PFSK-1 (cell line): ENCODE results near the gene TGFB1I1.

Source experiments
- FOXP2 ChIP-seq: optimal IDR thresholded peaks from 2 replicates; pipeline ENCODE3; 2011; ENCODE audit warnings: borderline replicate concordance, control low read depth, inconsistent platforms; ENCODE audit not compliant: insufficient read depth; ENCODE audit errors: extremely low read length, extremely low read depth
- POLR2AphosphoS5 ChIP-seq: IDR thresholded peaks from 2 replicates; pipeline ENCODE4 v1.6.1; 2012; ENCODE audit warnings: low read depth, mild to moderate bottlenecking, control low read depth, low read length, moderate library complexity
- REST ChIP-seq, 2 experiments: IDR thresholded peaks; 2 replicates each; pipeline versions ENCODE4 v1.6.1 to v1.8.0; 2011 to 2012; ENCODE audit warnings: low read depth in 2 of 2, low read length in 2 of 2, control low read depth in 1 of 2, inconsistent platforms in 1 of 2, mild to moderate bottlenecking in 1 of 2, moderate library complexity in 1 of 2; ENCODE audit not compliant: insufficient read depth in 1 of 2
- SIN3A ChIP-seq: IDR thresholded peaks from 2 replicates; pipeline ENCODE4 v1.6.1; 2012; ENCODE audit warnings: mild to moderate bottlenecking, low read length, moderate library complexity, borderline replicate concordance; ENCODE audit not compliant: insufficient read depth
- TAF1 ChIP-seq: IDR thresholded peaks from 2 replicates; pipeline ENCODE4 v1.6.1; 2012; ENCODE audit warnings: low read length, control low read depth, borderline replicate concordance; ENCODE audit not compliant: insufficient read depth

Gene TGFB1I1

DNA sequence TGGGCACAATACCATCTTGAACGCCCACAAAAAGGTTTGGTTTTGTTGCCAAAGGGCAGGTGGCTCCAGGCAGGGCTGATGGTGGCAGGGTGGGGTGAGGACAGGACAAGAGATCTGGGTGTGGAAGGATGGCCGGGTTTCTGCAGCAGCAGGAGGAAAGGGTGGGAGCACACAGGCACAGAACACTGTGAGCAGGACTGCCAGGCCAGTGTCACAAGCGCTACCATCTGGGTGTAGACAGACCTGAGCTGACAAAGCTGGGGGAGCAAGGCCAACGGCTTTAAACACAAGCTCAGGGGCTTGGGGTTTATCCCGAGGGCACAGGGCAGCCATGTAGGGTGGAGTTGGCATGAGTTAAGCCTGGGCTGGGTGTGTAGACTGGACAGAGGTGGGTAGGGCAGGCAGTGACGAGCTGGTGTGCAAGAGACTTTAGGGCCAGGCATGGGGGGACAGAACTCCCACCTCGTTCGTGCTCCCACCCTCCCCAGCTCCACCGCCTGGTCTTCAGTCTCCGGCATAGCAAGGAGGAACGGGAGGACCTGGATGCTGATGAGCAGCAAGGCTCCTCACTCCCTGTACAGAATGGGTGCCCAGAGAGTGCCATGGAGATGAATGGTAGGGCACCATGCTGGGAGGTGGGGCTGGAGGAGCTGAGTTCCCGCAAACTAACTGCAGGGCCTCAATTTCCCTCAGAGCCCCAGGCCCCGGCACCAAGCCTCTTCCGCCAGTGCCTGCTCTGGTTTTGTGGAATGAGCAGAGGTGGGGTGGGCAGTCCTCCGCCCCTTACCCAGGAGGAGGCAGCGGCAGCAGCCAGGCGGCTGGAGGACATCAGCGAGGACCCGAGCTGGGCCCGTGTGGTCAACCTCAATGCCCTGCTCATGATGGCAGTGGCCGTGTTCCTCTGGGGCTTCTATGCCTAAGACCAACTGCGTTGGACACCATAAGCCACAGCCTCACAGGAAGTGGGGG is 17.9 kb downstream of the TGFB1I1 start:
- TF ChIP-seq SIN3A (no peak), TAF1 (no peak), POLR2AphosphoS5 (no peak), REST (IDR thresholded peaks at IDR 0.05; ENCODE audit: insufficient read depth in 1 of 2, low read depth in 2 of 2, low read length in 2 of 2) (no peak), FOXP2 (no peak)

DNA sequence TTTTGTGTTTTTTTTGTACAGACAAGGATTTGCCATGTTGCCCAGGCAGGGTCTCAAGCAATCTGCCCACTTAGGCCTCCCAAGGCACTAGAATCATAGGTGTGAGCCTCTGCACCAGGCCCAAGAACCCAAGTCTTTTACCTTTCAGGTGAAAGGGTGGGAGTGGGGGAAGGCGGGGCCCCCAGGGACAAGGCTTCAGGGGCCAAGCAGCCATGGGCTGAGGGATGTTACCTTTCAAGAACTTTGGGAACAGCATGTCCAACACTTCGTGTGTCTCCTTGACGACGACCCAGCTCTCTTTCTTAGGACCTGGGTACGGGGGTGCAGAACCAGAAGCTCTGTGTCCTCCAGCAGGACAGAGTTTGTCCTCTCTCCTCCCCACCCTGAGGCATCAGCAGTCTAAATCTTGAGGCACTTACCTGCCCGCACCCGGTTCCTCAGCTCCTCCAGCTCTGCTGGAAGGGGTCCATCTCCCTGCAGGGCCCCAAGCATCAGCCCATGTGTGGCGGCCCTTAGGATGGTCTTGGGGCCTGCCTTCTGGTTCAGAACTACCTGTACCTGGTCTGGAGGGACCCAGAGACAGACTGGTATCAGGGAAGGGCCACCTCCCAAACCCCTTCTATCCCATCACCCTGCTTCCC is 19.9 kb downstream of the TGFB1I1 start:
- TF ChIP-seq TAF1 (no peak), POLR2AphosphoS5 (no peak), REST (IDR thresholded peaks at IDR 0.05; ENCODE audit: insufficient read depth in 1 of 2, low read depth in 2 of 2, low read length in 2 of 2) (no peak), SIN3A (no peak), FOXP2 (no peak)

- TF ChIP-seq POLR2AphosphoS5 (no peak), SIN3A (no peak)
Observed at GRCh38 chr16:31493506-31494125, 21.7 kb downstream of the TGFB1I1 start.

DNA sequence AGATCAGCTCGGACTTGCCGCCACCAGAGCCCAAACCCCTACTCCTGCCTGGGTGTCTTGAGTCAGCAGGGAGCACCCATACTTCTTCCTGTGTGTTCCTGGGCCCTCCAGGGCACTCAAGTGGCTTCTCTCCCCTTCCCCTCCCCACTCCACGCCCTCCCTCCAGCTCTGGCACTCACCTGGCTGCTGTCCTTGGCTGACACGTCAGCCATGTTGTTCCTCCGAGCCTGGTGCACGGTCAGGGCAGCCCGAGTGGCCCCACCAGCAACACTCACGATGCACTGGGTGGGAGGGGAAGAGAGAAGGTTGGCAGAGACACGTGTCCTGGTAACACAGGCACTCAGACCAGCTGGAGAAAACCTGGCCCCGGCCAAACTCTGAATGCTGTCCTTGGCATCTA is 24.7 kb downstream of the TGFB1I1 start:
- no peak for TF ChIP-seq POLR2AphosphoS5
- no peak for TF ChIP-seq SIN3A
- no peak for TF ChIP-seq TAF1
- TF ChIP-seq FOXP2, result no peak
- TF ChIP-seq REST (IDR thresholded peaks at IDR 0.05; ENCODE audit: insufficient read depth in 1 of 2, low read depth in 2 of 2, low read length in 2 of 2), result no peak

DNA sequence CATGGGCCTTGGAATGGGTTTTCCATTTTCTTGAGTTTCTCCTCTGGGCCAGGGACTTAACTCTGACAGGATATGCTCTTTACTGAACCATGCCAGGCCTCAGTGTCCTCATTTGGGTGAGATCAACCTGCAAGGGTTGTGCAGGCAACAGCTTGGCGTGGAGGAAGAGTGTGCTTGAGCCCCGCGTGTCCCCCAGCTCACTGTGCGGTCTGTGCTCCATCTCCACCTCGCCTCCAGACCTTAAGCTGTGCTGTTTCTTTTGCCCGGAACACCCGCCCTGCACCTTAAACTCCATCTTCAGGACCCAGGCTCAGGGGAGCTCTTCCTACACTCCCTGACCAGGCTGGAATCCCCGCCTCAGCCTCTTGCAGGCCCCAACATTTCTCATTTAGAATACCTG is 26.5 kb downstream of the TGFB1I1 start:
- TF ChIP-seq POLR2AphosphoS5, result no peak
- no peak for TF ChIP-seq SIN3A
- no peak for TF ChIP-seq REST (IDR thresholded peaks at IDR 0.05; ENCODE audit: insufficient read depth in 1 of 2, low read depth in 2 of 2, low read length in 2 of 2)
